Dedifferentiated amniotic fluid mesenchymal stem cell (primary cell): Measurements from ENCODE around the gene IQCM.
A peak's percentile ranks its signal among the peaks of the same experiment; 100 is the strongest.

ENCODE experiments used
- DNase-seq: peaks from one replicate; pipeline ENCODE4 v3.0.0-alpha.2; 2016; ENCODE audit errors: extremely low spot score

Gene IQCM, protein sequence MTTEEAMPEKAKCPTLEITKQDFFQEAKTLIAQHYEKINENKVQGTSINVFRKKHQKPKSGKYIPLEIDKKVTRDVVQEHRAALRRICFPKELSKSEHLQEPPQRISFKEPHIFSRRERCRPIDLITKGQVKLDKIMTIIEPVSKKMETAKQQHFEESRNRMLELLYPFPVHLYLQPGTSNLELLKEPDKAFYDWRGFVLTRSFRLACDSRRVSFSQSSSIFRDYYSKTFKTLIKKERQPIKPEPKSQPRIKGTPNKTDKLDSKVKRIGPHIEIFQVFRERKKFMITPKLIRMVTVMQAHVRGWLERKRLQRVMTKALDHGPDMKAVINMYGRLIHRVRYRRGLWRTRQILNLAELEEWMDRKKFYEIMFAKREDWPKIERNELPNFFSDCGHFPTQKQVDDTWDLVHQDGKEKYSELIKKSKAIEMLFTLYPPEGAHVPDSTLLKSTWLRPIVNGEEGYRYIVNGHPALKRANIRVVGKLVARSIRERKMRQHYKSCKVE

DNA sequence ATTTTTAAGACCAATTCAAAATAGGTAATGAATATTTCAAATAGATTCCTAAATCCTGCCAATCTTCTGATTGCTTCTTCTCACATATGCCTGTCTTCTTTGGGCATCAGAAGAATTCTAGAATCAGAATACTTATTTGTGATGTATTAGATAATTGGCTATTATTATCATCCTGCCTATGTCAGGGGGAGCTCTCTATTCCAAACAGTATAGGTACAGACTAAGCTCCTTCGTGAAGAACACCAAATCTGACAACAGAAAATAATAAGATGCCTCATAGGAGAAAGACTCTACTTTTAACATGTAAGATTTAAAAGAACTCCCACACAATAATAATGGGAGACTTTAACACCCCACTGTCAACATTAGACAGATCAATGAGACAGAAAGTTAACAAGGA is at the start of gene IQCM:
TSS of gene IQCM (minus strand) at position 101 of the 400 bp plus-strand sequence. CDS start 73,152 bp downstream, outside the sequence.
- DNase-seq = no peak

DNA sequence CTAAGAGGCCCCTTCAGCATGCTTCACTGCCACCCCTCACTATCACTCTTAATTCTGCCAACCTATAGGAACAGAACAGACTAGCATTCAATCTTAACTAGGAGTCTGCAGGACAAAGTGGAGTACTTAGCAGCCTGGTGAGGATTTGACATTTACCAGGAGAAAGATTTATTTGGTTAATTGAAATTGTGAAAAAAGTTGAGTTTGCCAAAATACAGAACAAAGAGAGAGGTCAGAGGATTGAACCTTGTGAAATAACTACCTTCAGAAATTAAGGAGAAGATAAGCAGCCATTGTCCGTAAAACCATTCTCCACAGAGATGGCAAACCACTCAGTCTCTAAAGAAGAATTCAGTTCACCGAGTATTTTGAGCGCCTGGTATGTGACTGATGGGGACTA is 41.8 kb upstream of the IQCM start:
- DNase-seq = no peak

GRCh38 chr4:149845743-149846142 is 30.1 kb upstream of the IQCM start:
- DNase-seq = no peak

DNA sequence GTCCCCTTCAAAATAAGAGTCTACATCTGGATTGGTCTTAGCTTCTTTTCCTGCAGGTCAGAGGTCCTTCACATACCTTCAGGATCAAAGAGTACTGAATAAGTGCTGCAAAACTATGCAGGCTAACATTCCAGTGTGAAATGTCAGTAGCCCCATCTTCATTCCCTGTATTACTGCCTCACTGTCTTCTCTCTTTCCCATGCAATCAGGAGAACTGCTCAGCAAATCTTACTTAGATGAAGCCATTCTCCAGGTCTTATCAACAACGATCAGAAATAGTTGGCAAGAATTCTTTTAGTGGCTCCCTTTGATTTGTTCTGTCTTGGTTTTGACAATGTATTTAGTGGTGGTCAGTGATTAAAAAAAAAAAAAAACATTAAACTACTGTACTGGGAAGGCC is 26.0 kb upstream of the IQCM start:
- DNase-seq = no peak

- no peak for DNase-seq
These were observed 22.4 kb upstream of the IQCM start for GRCh38 chr4:149838036-149838435.

GRCh38 chr4:149836546-149836945 is 20.9 kb upstream of the IQCM start:
- no peak for DNase-seq

DNA sequence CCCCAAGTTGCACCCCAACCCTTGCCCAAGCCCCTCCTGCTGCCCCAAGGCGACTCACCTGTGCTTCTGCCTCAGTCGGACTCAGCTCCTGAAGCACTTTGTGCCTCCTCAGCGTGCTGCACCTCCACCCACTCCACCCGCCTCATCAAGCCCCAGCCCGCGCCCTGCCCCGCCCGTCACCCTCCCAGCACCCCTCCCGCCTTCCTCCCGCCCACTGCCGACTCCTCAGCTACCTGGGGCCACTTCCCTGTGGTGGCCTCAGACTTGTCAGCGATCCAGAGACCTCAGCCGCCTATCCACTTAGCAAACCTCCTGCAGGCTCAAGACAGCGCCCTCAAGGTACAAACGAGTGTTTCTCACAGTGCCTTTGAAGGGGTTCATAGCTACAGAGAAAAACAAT is 19.6 kb upstream of the IQCM start:
- DNase-seq = no peak

DNA sequence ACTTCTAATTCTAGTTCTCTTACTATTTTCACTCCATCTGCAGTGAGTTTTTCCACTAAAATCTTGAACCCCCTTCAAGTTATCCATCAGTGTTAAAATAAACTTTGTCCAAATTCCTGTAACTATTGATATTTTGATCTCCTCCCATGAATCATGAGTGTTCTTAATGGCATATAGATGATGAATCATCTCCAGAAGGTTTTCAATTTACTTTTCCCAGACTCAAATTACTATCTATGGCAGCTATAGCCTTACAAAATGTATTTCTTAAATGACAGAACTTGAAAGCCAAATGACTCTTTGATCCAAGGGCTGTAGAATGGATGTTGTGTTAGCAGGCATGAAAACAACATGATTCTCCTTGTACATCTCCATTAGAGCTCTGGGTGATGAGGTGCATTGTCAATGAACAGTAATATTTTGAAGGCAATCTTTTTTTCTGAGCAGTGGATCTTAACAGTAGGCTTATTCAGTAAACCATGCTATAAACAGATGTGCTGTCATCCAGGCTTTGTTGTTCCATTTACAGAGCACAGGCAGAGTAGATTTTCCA is 16.1 kb upstream of the IQCM start:
- no peak for DNase-seq

DNA sequence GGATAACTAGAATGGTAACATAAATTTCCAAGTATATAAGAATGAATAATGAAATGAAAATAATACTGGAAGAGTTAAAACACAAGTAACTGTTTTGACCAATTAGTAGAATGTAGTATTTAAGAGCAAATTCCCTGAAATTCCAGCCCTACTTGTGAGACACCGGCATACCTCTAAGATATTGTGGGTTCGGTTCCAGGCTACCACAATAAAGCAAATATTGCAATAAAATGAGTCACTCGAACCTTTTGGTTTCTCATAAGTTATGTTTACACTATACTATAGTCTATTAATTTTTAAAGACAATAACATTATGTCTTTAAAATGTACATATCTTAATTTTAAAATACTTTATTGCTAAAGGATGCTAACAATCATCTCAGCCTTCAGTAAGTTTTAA is 15.2 kb upstream of the IQCM start:
- DNase-seq = no peak

DNA sequence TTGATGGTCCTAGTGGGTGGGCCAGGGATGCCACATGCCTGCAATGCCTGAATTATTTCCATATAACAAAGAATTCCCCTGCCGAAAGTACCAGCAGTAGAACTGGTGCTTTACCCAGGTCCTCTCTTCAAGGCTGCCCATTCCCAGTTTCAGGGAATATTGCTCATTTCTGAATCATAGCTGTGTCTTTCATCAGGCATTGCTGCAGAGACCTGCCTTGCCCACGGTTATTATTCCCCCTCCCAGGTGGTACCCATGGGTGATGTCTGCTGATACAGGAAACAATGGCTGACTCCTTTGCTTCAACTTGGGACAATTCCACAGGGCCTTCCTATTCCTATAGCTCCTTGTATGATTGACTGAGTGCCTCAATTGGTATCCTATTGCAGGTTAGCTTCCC is 9.7 kb upstream of the IQCM start:
- DNase-seq = no peak

- peak; percentile 81 for DNase-seq
These were observed 8.2 kb upstream of the IQCM start for GRCh38 chr4:149823769-149824221.

- no peak for DNase-seq
These were observed 14.2 kb downstream of the IQCM start for GRCh38 chr4:149801416-149801815.

- DNase-seq = no peak
These were observed 16.1 kb downstream of the IQCM start for GRCh38 chr4:149799546-149799945.

GRCh38 chr4:149796381-149796780 is 19.3 kb downstream of the IQCM start:
- DNase-seq = no peak

DNA sequence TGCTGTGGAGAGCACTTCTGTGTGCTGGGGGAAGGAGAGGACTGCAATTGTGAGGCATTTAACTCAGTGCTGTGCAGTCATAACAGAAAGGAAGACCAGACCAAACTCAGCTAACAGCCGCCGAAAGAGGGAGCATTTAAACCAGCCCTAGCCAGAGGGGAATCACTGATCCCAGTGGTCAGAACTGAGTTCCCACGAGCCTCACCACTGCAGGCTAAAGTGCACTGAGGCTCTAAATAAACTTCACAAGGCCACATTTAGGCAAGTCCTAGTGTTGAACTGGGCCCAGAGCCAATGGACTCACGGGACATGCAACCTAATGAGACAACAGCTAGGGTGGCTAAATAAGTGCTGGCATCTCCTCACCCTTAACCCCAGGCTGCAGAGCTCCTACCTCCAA is 20.4 kb downstream of the IQCM start:
- no peak for DNase-seq

DNA sequence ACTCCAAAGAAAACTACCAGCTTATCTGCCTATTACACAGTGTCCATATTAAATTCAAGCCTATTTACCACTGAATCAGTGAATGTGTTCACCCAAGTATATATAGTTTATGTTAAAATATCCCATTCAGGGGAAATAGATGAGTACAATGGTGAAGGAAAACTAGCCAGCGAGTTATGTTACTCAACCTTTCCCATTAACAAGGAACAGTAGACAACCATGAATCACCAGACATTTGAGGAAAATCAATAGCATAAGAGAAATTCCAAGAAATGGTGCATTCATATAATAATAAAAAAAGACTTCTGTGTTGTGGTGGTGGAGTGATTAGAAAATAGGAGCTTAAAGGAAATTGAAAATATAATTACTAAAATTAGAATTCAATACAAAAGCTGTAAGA is 21.3 kb downstream of the IQCM start:
- DNase-seq = no peak

GRCh38 chr4:149793459-149793858 is 22.2 kb downstream of the IQCM start:
- DNase-seq = no peak

DNA sequence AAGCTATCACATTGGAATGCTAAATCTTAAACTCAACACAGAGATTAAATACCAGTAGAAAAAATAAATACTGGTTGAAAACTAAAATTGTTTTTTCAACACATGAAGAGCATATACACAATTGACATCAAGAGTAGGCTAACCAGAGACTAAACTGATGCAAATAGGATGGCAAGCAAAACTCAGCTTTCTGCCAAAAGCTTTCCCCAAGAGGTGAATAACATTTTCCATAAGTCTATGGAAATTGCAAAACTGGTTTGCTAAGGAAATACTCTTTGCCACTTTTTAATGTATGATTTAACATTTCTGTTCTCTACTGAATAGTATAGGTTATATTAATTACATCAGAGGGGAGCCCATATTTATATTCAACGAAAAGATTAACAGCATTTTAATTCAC is 23.8 kb downstream of the IQCM start:
- DNase-seq = no peak

GRCh38 chr4:149790172-149790907 is 25.3 kb downstream of the IQCM start:
- no peak for DNase-seq

DNA sequence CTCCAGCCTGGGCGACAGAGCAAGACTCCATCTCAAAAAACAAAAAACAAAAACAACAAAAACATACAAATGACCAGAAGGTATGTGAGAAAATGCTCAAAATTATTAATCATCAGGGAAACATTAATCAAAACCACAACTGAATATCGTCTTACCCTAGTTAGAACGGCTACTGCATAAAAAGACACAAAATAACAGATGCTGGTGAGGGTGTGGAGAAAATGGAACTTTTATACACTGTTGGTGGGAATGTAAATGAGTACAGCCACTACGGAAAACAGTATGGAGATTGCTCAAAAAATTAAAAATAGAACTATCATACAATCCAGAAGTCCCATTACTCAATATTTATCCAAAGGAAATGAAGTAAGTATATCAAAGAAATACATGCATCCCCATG is 27.3 kb downstream of the IQCM start:
- no peak for DNase-seq

DNA sequence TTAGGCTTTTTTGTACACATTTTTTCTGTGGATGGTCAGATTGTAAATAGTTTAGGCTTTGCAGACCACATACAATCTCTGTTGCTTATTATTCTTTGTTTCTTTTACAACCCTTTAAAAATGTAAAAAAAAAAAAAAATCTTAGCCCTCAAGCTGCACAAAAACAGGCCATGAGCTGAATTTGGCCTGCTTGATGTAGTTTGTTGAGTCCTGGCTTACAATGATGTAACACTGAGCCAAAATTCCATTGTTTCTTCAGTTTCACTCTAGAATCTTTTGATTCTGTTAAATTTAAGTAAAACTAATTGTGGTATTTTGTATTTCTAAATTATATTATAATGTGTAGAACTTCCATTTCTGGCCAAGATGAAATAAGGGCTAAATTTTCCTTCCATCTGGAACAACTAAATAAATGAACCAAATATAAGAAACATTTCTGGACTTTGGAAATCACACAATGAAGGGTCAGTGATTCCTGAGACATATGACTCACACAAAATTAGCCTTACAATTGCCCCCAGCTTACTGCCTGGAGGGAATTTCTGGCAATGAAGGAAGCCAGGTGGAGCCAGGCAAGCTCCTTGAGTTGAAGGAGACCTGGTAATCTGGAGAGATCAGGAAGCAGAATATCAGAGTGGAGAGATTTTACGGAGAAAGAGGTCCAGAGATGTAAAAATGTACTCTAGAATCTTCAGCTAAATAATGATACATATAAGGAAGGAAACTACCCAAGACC is 29.8 kb downstream of the IQCM start:
- peak; percentile 44 for DNase-seq

DNA sequence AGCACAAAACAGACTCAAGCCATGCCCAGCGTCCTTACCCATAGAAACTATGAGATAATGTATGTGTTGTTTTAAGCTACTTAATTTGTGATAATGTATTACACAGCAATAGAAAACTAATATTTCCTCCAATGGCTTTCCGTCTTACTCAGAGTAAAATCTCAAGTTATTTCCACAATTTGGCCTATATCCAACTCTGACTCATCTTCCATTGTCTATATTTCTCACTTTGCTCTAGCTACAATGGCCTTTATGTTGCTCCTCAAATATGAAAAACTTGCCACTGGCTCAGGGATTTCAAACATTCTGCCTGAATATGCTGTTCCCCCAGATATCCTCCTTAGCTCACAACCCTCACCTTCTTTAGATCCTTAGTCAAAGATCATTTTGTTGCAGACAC is 31.6 kb downstream of the IQCM start:
- no peak for DNase-seq
